OCI-M1 (cell line): Measurements from ENCODE around the gene CACNA1E.

Experiments used
- DNase-seq: peaks from one replicate; lab custom pipeline; 2025; lab: John Stamatoyannopoulos, UW

CACNA1E gene

DNA sequence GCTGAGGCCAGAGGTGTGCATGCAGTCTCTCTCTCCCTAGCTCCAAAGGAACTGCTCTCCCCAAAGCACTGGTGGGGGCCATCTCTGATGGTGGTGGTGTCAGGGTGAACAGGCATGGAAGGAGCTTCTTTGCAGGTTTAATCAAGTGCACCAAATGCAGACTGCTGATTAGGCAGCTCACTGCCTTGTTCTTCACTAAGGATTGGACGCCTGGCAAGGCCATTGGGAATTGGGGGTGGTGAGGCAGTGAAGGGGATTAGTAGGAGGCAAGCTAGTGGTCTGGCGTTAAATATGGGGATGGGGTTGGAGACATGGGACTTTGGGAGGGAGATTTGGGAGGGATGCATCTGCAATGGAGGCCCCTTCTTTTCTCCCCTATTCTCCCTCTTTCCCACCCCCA is 1.5 kb downstream of the CACNA1E start:
- DNase-seq, result no peak

DNA sequence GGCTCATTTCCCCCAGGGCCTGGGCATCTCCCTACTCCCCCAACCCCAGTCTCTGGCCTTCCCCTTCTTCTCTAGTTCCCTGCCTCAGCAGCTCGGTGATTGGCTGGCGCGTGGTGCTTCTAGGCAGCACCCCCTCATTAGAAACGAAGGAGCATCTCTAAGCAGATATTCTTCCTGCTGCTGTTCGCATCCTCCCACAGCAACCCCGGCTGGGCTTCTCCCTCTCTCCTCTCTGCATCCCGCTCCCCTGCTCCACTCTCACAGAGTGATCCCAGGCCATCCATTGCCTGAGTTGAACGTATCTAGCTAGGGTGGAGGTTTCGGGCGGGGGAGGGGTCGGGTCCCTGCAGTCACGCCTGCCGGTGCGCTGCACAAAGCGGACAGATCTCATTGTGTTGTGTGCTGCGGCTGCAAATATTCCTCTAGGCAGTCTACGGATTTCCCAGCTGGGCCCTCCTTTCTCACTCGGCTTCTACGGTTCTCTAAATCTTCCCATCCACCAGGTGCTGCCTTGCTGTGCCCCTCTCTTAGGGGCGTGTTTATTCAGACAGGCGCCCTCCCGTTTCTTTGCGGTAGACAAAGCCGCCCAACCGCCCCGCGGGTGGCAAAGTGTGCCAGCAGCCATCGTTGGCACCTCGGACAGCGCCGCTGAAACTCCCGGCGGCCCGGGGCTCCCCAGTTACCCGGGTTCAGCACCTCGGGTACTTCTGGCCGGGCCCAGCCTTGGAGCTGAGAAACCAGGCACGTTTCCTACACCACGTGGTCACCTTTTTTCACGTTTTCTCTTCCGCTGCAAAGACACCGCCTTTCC is 2.2 kb downstream of the CACNA1E start:
- no peak for DNase-seq

DNA sequence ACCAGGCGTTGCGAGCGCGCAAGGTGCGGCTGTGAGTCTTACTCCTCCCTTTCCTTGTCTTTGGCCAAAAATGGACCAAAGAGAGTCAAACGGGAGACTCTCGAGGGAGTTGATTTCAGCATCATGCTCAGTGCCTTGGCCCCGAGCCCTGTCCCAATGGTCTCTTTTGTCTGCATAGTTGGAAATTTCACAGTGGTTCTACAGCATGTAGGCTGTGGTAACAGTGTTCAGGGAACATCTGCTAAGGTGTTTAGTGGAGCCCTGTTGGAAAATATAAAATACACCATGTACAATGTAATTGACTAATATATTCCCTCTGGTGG is 2.7 kb downstream of the CACNA1E start:
- DNase-seq, result no peak

DNA sequence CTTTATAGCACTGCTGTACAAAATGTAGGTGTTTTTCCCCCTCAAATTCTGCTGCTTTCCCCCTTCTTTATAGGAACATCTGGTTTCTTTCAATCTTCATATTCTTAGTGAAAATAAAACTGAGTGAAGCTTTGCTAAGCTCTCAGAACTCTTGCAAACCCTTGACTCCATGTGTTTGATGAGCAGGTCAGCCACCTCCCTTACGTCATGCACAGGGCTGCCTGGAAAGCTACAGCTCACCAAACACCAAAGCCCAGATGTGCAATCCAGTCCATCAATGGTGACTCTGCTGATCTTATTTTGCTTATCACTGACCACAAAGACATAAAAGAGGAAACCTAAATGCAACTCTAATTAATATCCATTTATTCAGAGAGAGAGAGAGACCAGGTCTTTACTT is 5.5 kb downstream of the CACNA1E start:
- DNase-seq, result peak; percentile 16

DNA sequence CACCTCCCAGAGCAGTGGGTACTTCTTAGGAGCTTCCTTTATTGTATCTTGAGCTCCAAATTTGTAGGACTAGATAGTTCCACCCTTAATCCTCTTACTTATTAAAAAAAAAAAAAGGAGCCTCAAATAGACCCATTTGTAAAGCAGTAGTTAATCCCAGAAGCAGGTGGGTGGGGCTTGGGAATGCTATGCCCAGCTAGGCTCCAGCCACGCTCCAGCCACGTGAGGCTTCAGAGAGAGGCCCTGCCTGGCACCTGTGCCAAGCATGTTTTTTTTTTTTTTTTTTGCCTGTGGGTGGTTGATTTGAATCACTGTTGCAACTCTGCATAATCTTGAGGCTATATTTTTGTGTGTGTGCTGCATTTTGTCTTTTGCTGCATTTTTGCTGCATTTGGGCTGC is 7.0 kb downstream of the CACNA1E start:
- no peak for DNase-seq

DNA sequence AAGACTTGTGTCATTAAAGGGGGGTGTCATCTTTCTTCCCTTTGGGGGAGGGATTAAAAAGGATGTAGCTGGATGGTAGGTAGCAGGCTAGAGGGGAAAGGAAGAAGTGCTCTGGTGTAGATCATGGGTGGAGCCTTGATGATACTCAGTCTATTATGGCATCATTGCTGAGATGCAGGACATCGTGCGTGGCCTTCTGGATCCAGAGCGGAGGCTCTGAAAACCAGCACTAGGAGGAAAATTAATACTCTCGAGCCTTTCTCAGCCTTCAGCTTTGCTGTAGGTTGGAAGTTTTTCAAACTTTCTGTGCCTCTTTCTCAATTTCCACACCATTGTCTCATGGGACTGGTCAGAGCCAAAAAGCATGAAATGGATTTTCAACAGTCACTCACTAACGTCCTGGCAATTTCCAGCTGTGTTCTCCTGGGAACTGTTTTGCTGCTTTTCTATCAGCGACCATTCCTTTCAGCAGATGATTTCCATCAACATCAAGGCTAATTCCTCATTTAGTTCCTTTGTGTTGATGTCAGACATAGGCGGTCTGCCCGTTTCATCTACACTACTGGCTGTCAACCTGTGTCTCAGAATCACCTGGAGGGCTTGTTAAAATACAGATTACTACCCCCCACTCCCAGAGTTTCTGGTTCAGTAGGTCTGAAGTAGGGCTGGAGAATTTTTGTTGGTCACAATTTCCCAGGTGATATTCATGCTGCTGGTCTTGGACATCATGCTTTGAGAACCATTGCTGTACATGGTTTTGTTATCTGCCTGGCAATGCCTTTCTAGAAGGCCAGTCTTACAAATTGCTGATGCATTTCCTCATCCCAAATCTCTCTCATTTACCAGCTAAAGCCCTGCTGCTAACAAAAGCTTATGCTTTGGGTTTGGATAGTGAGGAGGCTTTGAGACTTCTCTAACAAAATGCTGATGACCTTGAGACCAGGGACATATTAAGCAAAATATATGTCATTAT is 7.7 kb downstream of the CACNA1E start:
- no peak for DNase-seq

DNA sequence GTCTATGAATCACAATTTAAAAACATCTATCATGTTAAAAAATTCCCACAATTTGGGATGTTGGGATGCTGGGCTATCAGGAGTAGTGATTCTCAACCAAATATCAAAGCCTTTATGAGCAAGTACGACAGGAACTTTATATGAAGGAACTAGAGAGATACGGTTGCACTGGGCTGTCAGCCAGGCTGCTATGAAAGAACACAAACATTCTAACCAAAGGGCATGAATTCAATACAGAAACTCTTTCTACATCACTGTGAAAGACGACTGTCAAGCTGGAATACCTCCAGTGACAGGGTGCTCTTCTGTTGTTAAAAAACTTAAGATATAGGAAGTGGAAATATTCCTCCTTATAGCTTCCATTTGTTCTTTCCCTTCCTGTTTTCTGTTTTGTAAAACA is 9.8 kb downstream of the CACNA1E start:
- DNase-seq, result no peak

DNA sequence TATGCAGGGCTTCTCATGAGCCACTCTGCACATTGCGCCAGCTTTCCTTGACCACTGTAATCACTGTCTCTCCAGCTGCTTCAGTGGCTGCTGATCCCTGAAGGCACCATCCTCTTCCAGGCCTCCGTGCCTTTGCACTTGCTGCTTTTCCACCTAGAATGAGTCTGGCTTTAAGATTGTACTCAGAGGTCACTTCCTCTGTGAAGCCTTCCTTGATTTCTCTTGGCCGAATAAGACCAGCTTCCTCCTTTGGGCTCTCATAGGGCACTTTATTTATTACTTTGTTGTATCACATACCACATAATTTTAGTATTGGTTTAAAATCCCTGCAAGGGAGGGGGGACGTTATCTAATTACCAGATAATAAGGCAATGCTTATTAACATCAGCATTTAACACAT is 10.6 kb downstream of the CACNA1E start:
- DNase-seq, result no peak

DNA sequence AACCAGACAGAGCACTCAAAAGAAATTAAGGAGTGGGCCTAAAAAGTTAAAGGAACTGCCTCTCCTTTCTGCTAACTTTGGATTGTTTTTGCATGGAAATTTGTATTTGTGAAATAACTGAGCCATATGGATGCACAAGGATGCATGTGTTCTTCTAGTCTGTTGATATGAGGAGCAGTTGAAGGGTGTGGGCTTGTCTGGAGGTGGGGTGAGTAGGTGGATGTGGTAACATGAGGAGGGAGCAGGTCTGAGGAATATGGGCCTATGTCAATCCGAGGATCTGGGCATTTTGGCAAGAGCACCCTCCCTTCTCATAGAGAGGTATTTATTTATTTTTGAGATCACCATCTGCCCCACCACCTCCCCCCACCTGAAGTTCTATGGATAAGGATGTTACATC is 13.4 kb downstream of the CACNA1E start:
- no peak for DNase-seq

DNA sequence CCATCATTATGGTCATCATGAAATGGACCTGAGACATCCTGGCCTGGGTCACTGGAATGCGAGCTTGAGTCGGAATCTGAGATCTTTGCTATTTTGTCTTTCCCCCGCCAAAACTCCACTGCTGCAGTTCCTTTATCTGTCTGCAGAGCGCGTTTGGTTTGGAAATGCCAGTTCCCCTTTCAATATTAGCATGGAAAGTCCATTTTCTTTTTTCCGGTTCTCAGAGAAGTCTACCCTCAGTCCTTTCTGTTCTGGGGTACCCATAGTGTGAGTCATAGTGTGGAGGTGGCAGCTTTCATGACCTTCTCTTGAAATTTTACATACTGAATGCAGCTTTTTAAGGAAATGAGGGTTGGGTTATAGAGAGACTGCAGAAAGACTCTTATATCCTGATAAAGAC is 14.6 kb downstream of the CACNA1E start:
- DNase-seq, result no peak

DNA sequence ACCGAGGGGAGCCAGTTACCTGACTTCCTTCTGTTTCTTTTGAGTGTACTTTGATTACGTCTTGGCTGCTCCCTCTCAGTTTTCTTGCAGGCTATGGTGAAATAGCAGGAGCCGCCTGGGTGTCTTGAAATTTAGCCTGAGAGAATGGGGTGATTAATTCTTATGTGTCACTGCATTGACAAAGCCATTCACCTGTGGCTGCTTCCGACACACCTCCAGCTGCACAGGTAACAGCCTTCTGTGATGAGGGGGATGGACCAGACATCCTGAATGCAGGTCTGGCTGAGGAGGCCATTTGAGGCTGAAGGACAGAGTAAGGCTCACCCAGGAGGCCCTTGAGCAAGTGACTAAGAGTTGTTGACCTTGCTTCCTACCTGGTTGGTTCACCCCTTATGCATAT is 16.5 kb downstream of the CACNA1E start:
- no peak for DNase-seq

DNA sequence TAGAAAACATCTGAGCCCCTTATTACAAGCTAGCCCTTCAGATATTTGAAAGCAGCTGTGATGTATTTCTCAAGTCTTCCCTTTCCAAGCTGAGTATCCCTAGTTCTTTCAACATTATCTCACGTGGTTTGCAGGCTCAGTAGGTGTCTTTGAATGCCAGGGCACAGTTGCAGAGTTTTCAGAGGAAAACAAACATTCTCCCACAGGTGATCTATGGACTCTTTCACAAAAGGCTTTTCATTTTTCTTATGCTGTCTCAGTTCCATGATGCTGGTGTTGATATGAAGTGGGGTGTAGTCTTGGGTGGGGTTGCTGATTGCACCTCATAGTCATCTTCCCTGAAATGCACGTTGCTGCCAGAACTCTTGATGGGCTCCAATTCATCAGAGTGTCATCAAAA is 17.3 kb downstream of the CACNA1E start:
- no peak for DNase-seq

DNA sequence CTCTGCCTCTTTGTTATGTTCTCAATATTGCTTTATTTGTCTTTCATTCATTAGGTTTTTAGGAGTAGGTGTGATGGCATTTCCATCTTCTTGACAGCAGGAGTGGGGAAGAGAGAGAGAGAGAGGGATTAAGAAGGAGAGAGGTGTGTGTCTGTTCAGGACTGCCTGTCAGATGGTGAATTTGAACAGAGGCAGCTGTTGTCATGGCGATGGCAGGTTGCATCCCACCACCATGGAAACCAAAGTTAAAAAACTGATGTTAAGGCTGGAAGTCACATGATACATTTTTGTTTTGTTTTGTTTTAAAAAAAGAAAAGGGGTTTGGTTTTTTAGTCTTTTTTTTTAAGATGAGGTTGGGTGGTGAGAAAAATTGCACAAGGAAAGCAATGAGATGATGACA is 18.3 kb downstream of the CACNA1E start:
- DNase-seq, result no peak

DNA sequence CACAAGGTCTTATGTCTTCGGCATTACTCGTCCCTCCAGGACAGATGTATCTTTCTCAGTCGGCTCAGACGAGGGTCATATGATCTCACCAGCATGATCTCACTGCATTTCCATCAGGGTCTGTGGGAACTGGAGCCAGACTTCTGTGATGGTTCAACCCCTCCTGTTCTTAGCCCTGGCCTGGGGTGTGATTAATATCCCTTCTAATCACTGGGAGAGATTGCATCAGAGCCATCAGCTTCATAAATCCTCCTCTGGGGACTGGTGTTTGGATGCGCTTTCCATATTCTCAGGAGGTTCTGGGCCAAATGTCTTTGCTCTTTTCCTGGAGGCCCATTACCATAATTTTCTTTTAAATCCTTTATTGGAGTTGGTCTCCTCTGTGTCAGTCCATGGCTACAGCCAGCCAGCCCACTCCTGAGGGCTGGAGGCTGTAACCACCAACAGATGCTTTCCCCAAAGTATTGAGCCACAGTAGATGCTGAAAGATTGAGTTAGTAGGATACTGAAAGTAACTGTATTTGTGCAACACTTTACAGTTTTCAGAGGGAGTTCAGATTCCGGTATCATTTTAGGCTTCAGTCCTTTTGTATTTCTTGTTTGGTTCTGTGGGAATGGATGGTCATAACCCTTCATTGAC is 20.0 kb downstream of the CACNA1E start:
- DNase-seq, result no peak

DNA sequence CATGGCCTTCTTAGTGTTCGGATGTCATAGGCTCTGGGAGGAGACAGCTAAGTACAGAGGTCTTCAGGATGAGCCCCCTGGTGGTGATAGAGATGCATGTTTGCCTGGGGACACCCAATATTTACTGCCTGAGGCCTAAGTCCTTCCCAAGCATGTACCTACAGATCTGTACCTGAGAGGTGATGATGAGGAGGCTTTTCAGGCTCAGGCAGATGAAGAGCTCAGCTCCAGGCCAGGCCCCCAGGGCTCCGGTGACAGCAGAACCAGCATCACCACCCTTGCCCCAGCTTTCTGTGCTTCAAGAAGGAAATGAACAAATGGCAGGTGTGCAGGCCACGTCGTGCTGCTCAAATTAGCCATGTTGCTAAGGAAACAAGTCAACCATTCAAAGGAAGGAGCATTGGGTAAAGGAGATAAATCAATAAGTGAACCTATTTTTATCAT is 21.1 kb downstream of the CACNA1E start:
- DNase-seq, result peak; percentile 38

DNA sequence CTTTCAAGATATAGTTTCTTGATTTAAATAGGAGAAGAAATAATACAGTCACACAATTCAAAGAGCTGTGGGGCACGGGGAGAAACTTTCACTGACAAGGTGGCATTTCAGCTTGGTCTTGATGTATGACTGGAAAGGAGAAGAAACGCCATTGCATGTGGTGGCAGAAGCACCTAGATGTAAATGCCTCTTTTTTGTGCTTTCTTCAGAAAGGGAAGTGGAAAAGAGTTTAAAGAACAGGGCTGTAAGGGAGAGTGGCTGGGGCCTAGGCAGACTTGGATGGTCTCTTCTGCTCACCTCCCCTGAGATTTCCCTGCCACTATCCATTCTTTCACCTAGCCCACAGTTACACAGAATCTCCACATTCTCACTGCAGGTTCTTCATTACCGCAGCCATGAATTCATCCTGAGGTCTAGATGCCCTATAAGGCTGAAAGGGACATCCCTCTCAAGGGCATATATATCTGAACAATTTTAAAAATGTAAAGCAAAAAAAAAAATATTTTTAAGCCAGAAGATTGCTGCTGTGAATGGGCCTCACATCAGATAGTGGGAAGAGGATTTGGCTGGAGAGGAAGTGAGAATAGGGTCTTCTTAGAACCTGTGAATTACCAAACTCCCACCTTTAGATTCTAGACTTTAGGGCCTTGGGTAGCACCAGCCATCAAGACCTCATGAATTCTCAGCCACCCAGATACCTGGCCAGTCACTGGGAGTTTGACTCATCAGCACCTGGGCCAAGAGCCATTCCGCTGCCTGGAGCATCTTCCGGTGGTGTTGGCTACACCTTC is 23.4 kb downstream of the CACNA1E start:
- no peak for DNase-seq

DNA sequence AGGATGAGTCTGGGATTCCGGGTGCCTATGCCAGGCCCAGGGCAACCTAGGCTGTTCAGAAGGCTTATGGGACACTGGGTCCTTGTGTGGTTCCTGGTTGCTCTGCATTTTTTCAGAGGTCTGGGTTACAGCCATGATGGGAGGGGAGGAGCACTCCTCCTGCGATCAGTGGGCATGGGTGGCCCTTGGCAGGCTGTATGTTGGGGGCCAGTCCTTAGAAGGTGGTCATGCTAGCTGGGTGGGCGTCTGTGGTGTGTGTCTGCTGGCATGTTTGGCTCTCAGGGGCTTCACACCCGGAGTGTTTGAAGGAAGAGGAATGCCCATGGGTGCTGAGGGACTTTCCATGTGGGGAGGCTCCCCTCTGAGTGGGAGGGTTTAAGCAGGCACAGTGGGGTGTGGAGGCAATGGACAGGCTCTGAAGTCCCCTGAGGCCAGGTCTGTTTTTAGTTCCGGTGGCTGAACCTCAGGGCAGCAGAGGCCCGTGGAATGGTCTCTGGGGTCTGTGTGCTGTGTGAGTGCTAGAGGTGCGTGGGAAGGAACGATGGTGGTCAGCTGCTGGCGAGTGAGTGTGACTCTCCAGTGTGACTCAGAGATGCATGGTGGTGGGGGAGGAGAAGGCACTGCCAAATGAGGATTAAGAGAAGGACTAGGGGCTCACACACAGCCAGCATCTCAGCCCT is 25.3 kb downstream of the CACNA1E start:
- no peak for DNase-seq

DNA sequence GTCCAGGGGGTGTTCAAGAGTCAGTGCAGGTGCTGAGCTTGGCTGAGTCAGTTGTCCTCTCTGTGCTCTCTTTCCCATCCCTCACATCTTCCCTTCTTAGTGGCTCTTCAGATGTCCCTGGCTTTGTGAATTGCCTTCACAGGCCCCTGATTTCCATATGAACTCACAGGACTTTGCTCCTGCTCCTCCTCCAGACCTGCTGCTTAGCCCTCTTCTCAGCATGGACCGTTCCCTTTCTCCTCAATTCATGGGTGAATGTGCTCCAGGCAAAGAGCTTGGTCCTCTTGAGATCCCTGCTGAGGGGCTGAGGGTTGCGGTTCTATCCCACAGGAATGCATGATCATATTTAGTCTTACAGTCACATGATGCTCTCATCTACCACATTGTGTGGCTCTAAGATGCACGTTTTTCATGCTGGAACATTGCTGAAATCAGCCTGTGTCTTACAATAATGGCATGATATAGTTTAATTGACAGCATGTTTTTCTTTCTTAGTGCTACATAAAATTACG is 30.5 kb downstream of the CACNA1E start:
- DNase-seq, result no peak

DNA sequence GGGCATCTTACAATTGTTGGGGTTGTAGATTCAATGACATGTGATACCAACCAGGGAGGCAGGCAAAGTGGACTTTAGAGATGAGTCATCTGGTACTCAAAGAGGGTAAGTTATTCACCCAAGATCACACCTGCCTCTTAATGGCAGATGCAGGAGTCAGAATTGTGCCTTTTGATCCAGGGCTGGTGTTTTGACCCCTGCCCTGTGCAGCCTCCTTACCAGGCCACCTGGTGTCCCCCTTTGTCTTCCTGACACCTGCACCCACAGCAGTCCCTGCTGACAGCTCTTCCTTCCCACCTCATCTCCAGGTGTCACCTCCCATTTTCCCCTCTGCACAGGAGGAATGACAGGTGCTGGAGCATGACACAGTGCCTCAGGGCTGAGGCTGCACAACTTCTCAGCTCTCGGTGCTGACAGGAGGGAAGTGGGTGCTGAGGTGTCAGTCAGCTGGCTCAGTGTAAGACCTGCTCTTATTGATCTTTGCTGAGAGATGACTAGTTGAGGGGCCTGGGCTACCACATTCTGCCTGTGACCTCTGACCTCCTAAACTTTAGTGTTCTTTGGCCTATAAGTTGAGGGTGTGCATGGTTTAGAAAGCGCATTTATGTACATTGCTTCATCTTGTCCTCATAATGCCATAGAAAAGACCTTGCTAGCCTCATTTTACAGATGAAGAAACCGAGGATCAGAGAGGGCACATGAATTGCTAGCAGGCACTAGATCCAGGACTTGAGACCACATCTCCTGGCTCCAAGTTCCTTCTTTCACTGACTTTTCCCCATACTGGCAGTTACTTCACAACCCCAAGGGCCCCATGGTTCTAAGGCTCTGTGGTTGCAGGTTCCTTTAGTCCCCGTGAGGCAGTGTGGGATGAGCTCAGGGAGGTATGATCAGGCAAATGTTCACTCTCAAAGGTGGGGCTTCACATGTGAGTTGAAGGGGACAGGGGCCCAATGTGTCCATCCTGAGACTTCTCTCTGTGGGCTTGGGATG is 31.3 kb downstream of the CACNA1E start:
- DNase-seq, result no peak

DNA sequence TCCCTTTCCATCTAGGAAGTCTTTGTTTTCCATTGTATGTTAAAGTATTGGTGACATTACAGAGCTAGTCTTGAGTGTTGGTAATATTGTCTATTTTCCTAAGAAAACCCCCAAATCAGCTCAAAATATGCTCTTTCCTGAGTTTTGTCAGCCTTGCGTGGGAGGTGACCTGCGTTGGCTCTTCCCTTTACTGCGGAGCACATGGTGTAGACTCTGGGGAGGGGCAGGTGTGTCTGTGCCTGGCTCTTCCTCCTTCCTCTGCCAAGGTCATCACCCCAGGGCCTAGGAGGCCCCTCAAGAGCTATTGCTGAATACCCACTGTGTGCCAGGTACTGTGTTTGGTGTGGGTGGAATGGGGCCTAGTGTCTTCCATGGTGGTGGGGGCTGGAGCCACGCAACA is 33.4 kb downstream of the CACNA1E start:
- DNase-seq, result no peak
